B cell (primary cell): ENCODE results near the gene SEMA7A.

ENCODE experiments used
- EZH2 ChIP-seq: IDR thresholded peaks from 2 replicates; pipeline ENCODE4 v1.6.1; 2012; ENCODE audit warnings: borderline replicate concordance, low read depth, mild to moderate bottlenecking, moderate library complexity, low read length; ENCODE audit not compliant: insufficient read depth, poor library complexity, severe bottlenecking
- TF ChIP-seq, protein P1 (sequence below): fragments of 200-600 bp; IDR thresholded peaks from one replicate; pipeline ENCODE4 v1.8.0; 2022; ENCODE audit warnings: antibody characterized with exemption, mild to moderate bottlenecking

DNA sequence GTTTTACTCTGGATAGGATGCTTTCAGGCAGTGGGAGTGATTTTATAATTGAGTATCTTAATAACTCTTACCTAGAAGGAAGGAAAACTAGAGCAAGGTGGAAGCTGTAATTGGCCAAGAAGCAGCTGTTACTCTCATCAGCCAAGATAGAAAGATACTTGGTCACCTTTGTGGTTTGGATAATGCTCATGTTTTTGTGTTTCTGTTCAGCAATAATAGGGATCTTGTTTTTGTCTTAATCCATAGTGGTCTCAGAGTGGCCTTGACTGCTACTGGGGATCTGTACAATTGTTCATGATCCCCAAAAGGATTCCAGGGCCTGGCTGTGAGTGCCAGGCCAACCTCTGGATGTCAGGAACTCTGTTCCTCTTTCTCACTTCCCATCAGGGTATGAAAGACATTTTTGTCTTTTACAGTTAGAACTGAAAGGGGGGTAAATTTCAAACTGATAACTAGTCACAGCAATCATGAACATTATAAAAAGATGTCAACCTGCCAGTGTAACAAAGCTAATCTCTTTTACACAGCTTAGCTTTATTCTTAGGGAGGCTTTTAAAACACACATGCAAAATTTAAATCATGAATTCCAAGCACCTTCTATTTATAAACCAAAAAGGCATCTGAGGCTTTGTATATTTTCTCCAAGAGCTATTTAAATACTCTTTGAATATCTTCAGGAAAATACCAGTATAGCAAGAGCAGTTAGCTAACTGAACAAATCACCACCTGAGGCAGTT, 21.2 kb upstream of the SEMA7A start:
- TF ChIP-seq, protein P1, sequence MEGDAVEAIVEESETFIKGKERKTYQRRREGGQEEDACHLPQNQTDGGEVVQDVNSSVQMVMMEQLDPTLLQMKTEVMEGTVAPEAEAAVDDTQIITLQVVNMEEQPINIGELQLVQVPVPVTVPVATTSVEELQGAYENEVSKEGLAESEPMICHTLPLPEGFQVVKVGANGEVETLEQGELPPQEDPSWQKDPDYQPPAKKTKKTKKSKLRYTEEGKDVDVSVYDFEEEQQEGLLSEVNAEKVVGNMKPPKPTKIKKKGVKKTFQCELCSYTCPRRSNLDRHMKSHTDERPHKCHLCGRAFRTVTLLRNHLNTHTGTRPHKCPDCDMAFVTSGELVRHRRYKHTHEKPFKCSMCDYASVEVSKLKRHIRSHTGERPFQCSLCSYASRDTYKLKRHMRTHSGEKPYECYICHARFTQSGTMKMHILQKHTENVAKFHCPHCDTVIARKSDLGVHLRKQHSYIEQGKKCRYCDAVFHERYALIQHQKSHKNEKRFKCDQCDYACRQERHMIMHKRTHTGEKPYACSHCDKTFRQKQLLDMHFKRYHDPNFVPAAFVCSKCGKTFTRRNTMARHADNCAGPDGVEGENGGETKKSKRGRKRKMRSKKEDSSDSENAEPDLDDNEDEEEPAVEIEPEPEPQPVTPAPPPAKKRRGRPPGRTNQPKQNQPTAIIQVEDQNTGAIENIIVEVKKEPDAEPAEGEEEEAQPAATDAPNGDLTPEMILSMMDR = no peak
- TF ChIP-seq EZH2 = no peak
